HG03469 (cell line): ENCODE measurements around the gene NCF4.

Experiments used
- ATAC-seq: cut with Tn5 transposase; IDR thresholded peaks from one replicate; pipeline ENCODE4 v1.9.1; 2021; ENCODE audit warnings: mild to moderate bottlenecking, moderate library complexity, moderate number of reproducible peaks; ENCODE audit not compliant: unreplicated experiment

Gene NCF4

DNA sequence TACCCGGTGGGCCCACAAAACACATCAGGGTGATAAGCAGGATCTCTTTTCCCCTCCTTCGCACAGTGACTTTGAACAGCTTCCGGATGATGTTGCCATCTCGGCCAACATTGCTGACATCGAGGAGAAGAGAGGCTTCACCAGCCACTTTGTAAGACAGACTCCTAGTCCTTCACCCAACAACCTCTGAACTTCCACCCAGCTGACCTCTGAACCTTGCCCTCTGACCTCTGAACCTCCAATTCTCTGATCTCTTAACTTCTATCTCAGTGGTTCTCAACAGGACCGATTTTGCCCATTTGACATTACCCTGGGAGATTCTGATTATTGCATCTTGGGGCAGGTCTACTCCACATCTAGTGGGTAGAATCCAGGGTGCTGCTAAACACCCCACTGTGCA lies 3.2 kb downstream of the NCF4 start:
- ATAC-seq = no peak

DNA sequence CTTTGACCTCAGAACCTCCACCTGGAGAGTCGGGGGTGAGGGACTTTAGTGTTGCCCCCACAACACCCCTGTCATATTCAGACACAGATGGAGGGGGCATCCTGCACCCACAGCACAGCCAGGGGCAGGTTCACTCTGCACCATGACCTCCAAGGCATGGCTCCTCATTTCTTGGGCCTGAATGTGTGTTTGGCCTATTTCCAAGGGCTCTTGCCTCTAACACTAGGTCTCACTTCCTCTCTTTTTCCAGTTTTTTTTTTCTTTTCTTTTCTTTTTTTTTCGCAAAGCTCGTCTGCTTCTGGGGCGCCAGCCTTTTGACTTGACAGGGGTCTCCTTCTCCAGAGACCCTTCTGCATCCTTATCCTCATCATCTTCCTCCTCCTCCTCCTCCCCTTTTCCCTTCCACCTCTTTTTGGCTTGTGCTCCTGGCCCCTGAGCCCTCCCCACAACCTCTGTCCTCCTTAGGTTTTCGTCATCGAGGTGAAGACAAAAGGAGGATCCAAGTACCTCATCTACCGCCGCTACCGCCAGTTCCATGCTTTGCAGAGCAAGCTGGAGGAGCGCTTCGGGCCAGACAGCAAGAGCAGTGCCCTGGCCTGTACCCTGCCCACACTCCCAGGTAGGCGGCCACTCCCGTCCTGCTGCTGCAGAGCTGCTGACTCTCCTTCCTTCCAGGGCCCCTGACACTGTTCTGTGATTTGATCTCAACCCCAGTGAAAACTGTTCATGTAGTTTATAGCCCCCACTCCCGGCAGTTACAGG lies 3.8 kb downstream of the NCF4 start:
- ATAC-seq = no peak

DNA sequence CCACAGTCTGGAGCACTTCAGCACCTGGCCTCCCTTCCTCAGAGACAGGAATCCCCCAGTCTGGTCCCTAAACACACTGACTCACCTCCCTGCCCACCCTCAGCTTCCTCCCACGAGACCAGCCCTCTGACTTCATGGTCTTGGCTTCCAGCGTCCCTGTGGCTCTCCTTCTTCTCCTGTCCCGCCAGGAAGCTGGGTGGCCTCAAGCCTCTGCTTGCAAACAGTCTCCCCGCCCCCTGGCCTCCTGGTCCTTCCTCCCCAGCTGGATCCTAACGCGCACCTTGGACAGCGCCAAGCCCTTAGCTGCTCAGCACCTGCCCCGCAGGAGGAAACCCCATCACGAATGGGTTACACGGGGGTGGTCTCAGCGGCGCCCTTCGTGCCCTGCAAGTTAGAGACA lies 4.5 kb downstream of the NCF4 start:
- ATAC-seq = no peak

DNA sequence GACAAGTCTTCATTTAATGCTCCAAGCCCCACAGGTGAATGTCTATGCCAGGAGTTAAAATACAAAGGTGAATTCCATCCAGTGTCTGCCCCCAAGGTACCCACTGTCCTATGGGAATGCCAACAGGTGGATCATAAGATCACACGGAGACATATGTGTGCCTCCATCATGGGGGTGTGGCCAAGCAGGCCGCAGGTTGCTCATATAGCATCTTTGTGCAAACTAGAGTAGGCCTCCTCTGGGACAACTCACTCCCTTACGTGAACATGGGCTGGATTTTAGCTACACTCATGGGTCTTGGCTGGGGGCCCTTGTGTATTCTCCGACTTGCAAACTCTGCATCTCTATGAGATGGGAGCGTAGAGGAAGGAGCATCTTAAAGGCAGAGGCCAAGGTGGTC lies 6.9 kb downstream of the NCF4 start:
- ATAC-seq = no peak

DNA sequence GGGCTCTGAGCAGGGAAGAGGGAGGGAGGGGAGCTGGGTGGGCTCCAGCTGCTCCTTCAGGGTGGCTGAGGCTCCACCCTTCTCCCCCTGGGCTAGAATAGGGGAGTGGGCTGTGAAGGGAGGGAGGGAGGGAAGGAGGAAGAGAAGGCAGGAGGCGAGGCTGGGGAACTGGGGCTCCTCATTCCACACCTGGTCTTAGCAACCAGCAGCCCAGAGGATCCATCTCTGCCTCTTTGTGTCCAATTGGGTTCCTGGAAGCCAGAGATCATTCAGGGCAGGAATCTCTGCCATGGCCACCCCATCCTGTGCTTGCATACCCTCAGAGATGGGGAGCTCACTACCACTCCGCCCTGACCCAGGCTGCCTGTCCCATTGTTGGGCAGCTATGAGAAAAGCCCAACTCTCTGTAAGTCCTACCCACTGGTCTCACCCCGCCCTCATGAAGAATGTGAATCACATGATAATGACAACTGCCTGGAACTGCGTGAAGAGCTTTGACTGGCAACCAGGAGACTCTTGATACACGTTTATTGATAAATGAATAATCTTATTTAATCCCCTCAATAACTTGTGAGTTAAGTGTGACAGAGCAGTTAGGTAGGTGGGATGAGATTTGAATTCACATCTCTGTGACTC lies 7.9 kb downstream of the NCF4 start:
- no peak for ATAC-seq

DNA sequence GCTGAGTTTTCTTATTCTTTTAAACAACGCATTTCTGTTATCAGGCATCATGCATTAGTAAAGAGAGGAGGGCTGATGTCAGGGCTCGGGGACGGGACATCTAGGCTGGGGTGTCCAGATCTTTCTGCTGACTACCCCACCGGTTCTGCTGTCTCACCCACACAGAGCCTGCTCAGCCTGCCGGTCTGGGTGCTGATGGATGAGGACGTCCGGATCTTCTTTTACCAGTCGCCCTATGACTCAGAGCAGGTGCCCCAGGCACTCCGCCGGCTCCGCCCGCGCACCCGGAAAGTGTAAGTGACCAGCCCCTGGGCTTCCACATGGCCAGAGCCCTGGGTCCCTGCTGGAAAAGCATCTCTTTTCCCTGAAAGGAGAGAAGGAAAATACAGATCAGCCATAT lies 9.4 kb downstream of the NCF4 start:
- no peak for ATAC-seq

DNA sequence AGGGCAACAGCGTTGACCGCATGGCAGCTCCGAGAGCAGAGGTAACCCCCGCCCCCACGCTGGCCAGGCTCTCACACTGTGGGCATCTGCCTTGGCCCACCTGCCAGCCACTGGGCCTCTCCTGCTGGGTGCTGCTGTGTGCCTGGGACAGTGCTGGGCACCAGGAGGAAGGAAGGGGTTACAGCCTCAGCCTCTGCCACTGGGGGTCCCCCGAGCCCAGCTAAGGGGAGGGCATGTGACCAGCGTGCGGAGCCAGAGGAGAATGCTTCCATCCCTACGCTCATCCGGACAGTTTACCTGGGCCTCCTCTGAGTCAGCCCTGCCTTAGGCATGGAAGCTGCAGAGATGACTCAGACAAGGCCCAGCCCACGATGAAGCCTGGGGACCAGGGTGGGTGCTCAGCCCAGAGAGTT lies 10.9 kb downstream of the NCF4 start:
- ATAC-seq = no peak

DNA sequence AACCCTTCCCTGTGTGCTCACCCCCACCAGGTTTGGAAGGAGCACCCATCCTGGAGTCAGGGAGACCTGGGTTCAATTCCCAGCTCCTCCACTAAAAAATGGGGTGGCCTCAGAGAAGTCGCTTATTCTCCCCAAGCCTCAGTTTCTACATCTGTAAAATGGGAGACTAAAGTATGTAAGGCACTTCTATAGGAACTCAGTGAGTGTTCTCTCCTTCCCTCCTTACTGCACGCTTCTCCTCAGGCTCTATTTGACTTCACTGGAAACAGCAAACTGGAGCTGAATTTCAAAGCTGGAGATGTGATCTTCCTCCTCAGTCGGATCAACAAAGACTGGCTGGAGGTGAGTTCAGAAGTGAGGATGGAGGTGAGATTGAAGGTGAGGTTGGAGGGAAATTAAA lies 11.3 kb downstream of the NCF4 start:
- ATAC-seq = no peak

DNA sequence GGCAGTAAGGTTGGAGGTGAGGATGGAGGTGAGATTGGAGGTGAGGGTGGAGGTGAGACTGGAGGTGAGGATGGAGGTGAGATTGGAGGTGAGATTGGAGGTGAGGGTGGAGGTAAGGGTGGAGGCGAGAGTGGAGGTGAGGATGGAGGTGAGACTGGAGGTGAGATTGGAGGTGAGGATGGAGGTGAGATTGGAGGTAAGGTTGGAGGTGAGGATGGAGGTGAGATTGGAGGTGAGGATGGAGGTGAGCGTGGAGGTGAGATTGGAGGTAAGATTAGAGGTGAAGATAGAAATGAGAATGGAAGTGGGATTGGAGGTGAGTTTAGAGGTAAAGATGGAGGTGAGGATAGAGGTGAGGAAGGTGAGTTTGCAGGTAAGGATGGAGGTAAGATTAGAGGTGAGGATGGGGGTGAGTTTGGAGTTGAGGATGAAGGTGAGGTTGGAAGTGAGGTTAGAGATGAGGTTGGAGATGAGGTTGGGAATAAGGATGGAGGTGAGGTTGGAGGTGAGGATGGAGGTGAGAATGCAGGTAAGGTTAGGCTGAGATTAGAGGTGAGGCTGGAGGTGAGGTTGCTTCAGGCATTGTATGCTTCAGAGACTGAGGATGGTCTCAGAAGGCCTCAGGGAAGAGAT lies 12.2 kb downstream of the NCF4 start:
- no peak for ATAC-seq

DNA sequence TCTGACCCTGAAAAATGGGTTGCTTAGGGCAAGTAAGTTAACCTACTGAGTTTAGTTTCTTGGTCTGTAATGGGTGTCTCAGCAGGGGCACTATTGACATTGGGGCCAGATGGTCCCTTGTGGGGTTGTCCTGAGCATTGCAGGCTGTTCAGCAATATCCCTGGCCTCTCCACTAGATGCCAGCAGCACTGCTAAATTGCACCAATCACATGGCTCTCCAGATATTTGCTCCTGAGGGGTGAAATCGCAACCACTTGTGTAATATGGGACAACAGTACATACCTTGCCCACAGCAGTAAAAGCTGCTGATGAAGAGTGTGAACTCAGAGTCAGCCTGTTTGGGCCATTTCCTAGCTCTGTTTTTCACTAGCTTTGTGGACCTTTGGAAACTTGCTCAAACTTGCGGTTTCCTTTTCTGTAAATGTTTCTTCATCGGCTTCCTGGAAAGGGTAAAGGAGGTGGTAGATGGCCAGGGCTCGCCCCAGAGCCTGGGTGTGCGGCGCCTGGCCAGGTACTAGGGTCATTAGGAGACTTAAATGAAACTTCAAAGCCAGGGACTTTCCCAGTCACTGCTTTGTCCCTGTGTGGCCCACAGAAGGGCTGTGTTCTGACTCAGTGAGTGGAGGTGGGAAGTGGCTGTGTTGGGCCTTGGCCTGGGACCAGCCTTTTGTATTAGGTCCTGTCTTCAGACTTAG lies 13.0 kb downstream of the NCF4 start:
- no peak for ATAC-seq

DNA sequence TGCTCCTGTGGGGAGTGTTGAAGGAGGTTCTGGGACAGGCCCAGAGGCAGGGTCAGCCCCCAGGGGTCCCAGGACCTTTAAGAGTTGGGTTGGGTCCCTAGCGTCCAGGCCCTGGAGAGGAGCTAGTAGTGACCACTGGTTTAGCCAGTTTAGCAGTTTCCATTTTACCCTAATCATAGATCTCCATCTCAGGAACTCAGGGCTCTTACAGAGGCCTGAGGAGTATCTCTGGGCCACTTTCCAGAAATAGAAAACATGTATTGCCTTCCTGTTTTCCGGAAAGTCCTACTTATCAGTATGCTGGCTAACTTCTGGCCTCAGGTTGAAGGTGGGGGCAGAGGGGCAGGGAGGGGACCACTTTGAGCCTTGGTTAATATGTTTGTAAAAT lies 13.5 kb downstream of the NCF4 start:
- no peak for ATAC-seq

DNA sequence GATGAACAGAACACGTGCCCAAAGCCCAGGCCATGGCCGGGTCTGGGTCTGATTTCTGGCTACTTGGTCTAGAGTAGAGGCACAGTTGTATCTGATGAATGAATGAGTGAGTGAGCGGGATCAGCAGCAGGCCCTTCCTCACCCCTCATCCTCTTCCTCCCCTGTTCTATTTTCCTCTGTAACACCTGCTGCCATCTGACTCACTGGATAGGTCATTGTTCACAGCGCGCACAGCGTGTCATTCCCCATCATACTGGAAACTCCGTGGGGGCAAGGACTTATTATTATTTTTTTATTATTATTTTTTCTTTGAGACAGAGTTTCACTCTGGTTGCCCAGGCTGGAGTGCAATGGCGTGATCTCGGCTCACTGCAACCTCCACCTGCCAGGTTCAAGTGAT lies 13.9 kb downstream of the NCF4 start:
- ATAC-seq = no peak

DNA sequence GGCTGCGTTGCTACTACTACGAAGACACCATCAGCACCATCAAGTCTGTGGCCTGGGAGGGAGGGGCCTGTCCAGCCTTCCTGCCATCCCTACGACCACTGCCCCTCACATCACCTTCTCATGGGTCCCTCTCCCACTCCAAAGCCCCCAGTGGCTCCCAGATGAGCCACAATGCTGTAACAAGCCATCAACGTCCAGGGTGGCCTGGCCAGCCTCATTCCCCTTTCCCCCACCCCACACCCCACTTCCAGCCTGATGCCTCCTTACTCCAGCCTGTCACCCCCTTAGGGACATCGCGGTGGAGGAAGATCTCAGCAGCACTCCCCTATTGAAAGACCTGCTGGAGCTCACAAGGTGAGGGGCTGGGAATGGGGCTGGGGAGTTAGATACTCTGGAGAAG lies 14.9 kb downstream of the NCF4 start:
- no peak for ATAC-seq

DNA sequence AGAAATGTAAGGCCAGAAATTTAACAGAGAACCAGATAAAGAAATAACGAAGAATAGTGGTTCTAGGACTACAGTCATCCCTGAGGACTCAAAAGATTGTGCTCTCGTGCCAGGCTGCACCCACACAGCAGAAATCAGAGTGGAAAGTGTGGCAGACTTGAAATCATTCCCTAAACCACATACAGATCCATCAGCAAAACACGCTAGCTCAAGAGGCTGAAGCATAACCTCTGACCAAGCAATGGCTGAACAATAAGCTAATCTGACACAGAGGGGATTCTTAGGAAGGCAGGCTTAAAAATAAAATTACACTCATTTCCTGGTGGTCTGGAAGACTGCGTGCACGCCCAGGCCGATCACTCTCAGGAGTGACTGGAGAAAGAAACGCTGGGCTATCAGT lies 19.0 kb downstream of the NCF4 start:
- ATAC-seq = no peak

DNA sequence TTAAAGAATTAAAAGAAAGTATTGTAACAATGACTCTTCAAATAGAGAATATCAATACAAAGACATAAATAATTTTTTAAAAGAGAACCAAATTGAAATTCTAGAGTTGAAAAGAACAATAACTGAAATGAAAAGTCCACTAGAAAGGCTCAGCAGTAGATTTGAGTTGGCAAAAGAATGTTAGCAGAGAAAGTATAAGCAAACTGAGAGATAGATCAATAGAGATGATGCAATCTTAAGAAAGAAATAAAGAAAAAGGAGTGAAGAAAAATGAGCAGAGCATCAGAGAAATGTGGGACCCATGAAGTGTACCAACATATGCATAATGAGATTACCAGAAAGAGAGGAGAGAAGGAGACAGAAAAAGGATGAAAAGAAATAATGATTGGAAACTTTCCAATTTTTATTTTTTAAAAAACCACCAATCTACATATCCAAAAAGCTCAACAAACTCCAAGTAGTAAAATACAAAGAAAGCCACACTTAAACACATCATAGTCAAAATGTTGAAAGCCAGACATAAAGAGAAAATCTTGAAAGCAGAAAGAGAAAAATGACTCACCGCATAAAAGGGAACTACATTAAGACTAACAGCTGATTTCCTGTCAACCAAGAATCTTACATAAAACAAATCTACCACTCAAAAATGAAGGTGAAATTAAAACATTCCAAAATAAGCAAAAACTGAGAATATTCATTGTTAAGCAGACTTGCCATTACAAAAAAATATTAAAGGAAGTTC lies 20.9 kb downstream of the NCF4 start:
- no peak for ATAC-seq

DNA sequence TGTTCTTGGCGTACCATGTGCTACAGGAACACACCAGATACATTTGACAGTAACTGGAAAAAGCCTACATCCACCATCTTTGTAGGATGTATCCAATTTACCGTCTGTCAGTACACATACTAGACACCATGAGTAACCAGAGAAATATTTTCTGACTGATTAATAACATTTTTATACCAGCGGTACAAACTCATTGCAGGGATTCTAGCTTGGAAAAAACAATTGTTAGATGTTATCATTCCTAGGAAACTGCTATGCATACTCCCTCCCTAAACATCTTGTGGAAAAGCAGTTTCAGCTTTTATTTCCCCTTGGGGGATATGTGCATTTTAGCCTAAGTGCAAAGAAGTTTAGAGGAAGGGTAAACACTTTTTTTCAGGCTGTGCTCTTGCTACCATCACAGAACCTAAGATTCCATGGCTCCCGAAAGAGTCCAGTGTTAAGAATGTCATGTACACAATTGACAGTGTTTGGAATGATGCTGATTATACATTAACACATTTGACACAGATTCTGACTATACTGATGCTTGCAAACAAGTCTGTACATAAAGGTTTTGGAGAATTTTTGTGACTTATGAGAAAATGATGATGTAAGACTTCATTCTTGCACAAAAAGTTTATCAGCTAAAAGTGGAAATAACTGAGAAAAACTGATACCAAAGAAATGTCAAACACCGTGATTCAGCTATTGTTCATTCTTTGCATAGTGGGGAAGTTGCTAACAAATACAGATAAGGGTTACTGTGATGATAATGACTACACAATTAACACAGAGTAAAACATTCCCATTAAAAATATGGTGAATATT lies 23.7 kb downstream of the NCF4 start:
- ATAC-seq = no peak

DNA sequence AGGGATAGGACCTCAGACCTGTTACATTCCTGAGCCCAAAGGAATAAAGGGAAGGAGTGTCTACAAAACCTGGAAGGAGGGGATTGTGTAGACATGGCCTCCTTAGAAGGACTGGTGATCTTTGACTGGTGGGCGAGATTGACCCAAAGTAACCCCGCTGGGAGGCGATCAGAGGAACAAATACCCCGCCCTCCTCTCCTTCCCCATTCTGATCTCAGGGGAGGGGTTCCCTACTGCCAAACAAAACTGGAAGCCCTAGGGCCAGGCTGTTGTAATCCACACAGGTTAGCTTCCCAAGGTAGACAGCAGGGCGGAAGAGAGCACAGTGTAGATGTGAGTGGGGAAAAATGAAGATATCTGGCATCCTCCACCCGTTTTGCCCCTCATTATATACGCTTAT lies 24.7 kb downstream of the NCF4 start:
- ATAC-seq = no peak

DNA sequence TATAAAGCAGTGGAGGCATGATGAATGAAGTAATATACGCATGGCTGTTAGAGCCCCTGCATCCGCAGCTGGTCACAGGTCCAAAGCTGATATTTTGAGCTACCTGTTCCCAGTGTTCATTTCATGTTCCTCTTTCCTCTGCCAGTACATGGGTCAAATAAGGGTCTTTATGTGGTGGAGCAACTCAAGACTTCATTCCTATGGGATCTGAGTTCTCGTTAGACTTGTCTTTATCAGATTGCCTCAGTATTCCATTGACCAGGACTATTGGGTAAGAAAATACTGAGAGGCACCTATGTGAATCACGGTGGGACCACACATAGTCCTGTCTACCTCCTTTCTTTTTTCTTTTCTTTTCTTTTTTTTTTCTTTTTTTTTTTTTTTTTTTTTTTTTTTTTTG lies 25.2 kb downstream of the NCF4 start:
- no peak for ATAC-seq

DNA sequence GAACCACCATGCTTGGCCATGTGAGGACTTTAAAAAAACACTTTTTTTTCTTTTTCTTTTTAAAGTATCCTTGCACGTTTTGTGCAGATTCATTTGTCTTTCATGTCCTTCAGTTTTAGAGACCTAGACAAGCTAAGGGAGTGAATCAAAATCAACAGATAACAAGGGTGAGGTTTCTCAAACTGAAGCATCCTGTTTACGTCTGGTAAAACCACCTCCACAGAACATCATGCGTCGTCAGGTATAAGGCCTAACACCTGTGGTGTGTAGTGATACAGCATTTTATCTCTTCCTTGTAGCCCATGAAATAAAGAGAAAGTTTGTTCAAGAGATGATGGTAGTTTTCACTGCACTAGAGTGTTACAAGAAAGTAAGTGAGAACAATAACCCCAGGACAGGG lies 26.4 kb downstream of the NCF4 start:
- no peak for ATAC-seq

DNA sequence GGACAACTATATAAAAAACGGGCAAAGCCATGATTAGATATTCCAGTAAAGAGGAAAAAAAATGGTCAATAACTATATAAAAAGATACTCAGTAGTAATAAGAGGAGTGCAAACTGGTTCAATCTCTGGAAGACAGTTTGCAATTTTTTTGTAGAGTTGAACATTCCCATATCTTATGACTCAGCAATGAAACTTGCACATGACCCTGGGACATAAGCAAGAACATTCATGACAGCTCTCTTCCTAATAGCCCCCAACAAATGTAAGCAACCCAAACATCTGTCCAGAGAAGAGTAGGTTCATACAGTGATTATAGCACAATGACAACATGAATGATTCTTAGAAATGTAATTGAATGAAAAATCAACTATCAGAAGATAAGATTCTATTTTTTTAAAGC lies 30.8 kb downstream of the NCF4 start:
- ATAC-seq = no peak
